Fibroblast of skin of left biceps (primary cell): ENCODE results near the gene GIPC1.

Source experiments
- DNase-seq, 2 experiments: peaks; one replicate each; pipeline ENCODE4 v3.0.0-alpha.2; 2013; ENCODE audit warnings: low read depth in 2 of 2

GIPC1 gene

GRCh38 chr19:14494411-14494810 is 1.5 kb downstream of the GIPC1 start:
- DNase-seq = no peak

- no peak for DNase-seq
Measured at GRCh38 chr19:14492756-14493337, 3.1 kb downstream of the GIPC1 start.

GRCh38 chr19:14487370-14488125 is 8.4 kb downstream of the GIPC1 start:
- DNase-seq = no peak

- DNase-seq = no peak
Measured at GRCh38 chr19:14482172-14482941, 13.6 kb downstream of the GIPC1 start.

GRCh38 chr19:14480700-14481079 is 15.2 kb downstream of the GIPC1 start:
- no peak for DNase-seq

GRCh38 chr19:14479975-14480699 is 15.8 kb downstream of the GIPC1 start:
- DNase-seq = no peak

- DNase-seq = no peak
Measured at GRCh38 chr19:14479309-14479974, 16.5 kb downstream of the GIPC1 start.

GRCh38 chr19:14478113-14478545 is 17.8 kb downstream of the GIPC1 start:
- DNase-seq = no peak

- DNase-seq = no peak
Measured at GRCh38 chr19:14477418-14478112, 18.4 kb downstream of the GIPC1 start.

GRCh38 chr19:14476673-14477401 is 19.1 kb downstream of the GIPC1 start:
- DNase-seq = peak in 1 of 2 experiments; percentile 34

GRCh38 chr19:14476327-14476672 is 19.6 kb downstream of the GIPC1 start:
- no peak for DNase-seq

GRCh38 chr19:14475251-14476073 is 20.5 kb downstream of the GIPC1 start, which contains the start of gene PTGER1:
TSS of gene PTGER1 (minus strand) at chr19:14475354. CDS start at chr19:14474320, 1,034 bp downstream.
- no peak for DNase-seq

GRCh38 chr19:14474827-14475226 is 21.1 kb downstream of the GIPC1 start:
- no peak for DNase-seq

- no peak for DNase-seq
Measured at GRCh38 chr19:14473978-14474578, 21.8 kb downstream of the GIPC1 start.

GRCh38 chr19:14473073-14473977 is 22.6 kb downstream of the GIPC1 start:
- no peak for DNase-seq

- no peak for DNase-seq
Measured at GRCh38 chr19:14472202-14472938, 23.6 kb downstream of the GIPC1 start.
